Stimulated activated CD8-positive, alpha-beta memory T cell treated with anti-CD3 and anti-CD28 coated beads, Interleukin-4, amount 100 ng/mL, for 48 hours (primary cell): ENCODE data around the gene FGF9.

Source experiments
- DNase-seq: peaks from one replicate; pipeline ENCODE4 v3.0.0-alpha.2; 2020

Gene FGF9

DNA sequence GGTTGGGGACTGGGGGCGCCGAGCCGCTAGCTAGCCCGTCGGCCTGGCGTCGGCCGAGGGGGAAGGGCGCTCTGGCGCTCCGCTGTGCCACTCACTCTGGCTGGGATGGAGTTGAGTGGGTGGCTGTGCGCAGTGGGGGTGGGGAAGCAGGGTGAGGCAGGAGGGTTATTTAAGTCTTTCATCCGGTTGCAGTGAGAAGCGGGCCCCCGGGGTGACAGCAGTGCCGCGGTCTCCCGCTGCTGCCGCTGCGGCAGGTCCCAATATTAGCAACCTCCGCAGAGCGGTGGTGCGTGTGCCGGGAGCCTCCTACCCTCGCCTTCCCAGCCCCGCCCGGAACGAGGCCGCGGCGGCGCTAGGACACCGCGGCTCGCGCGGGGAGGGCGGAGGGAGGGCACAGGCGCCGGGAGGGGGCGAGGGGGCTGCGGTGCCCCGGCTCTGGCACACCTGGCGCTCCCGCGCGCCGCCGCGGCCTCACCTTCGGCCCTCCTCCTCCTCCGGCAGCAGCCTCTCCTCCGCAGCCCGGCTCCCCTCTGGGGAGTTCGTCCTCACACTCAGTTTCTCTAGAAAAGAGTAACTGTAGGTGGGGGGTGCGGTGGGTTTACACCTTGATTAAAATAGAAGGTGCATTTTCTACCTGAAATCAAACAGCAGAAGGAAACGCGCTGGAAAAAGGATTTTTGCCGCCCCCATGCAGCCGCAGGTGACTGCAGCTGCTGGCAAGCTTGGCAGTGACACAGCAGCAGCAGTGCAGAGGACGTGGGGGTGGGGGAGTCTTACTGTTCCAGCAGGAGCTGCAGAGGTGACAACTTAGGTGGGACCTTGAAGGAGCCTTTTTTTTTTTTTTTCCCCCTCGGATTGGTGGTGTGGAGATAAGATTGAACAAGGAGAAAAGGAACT, 4.5 kb downstream of the FGF9 start:
- DNase-seq: peak; percentile 67

DNA sequence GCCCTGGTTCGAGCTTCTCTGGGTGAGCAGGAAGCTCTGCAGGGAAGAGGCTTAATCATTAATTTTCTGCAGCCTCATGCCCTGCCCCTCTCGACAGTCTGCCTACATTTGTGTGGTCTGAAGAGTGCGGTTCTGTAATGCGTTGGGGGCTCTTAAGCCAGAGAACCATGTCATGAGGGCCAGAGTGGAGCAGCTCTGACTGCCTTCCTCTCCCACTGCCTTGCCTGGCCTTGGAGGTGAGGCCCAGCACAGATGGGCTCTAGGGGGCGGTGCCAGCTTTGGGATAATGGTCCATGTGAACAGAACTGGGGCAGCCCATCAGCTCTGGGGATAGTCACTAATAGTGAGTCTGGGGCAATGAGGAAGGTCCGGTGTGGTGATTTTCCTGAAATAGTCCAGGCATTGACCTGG, 5.7 kb downstream of the FGF9 start:
- DNase-seq: peak; percentile 47

DNA sequence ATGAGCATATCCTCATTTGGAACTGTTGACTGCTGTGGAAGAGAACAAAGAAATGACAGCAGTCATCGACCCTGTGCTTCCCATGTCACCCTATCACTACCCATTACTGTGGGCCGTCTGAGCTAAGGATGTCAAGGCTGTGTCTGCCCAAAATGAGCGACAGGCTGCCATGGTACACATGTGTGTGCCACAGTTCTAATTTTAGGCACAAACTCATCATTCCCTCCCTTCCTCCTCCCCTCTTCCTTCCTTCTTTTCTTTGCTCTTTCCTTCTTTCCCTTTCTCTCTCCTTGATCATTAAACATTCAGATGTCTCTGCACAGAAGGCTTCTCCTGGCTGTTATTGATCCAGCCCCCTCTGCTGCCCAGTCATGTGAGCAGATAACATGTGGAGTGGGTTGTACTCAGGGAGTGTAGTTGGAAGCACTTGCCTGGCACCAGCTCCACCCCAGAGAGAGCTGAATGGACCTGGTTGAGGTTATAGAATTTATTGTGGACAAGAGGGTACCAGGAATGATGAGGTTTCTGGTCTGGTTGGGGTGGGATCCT, 6.3 kb downstream of the FGF9 start:
- no peak for DNase-seq

DNA sequence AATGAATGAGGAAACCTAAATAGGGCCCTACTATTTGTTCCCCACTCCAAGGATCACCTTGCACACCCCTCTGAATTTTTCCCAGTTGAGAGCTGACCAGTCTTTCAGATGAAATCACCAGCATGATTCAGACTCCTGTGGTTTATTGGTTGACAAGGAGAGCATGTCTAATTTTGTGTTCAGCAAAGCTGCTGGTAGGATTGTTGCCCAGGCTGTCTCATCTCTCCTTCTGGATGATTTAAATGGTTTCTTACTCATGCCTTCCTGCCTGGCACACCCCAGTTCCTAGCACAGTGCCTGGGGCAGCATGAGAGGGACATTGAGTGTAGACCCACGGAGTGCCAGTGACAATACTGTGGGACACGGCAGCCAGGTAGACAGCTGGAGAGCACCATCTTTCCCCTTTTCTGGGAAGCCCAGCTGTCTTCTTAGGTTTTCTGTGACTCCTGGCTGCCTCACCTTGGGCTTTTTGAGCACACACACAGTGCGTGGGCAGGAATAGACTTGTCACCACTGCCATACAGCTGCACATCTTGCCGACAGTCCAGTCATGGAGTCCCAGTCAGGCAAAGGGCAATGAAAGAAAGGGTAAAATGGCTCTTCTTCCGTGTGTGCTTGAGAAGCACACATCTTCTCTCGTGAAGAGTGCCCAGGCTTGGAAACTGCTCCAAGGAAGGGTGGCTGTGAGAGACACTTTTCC, 12.3 kb downstream of the FGF9 start:
- DNase-seq: no peak

DNA sequence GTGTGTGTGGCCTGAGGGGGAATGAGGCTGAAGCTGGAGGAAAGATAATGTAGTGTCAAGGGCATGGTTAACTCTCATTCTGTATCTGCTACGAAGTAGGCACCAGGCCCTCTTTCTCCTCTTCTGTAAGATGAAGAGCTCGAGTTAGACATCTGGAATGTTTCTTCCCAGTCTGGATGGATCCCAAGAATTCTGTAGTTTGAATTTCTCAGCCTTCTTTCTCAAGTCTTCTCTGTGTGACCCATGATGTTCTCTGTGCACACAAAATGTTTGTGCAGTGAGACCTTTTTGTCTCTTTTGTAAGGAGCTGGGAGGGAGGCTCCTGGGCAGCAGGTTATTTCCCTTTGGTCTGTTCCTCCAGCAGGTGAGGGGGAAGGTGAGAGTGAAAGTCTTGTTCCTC, 13.7 kb downstream of the FGF9 start:
- no peak for DNase-seq

DNA sequence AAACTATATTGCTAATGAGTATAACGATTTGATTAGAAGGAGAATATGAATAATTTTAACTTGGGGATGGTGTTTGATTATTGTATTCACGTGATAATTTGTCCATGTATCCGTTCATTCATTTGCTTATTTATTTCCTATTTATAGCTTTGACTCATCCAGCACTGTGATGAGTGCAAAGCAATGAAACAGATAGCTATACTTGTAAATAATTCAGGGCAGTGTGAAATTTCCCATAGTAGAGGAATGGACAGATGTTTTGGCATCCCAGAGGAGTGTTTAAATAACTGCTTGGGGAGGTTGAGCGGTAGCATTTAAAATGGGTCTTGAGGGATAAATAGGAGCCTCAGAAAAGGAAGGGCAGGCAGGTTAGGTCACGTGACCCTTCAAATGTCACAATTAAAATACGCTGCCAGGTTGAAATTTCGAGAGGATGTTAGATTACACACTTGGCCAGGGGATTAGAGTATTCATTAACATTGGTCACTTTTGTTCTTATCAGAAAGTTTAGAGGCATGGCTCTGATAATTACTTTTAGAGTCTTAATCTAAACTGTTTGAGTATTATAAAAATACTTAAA, 14.7 kb downstream of the FGF9 start:
- no peak for DNase-seq

DNA sequence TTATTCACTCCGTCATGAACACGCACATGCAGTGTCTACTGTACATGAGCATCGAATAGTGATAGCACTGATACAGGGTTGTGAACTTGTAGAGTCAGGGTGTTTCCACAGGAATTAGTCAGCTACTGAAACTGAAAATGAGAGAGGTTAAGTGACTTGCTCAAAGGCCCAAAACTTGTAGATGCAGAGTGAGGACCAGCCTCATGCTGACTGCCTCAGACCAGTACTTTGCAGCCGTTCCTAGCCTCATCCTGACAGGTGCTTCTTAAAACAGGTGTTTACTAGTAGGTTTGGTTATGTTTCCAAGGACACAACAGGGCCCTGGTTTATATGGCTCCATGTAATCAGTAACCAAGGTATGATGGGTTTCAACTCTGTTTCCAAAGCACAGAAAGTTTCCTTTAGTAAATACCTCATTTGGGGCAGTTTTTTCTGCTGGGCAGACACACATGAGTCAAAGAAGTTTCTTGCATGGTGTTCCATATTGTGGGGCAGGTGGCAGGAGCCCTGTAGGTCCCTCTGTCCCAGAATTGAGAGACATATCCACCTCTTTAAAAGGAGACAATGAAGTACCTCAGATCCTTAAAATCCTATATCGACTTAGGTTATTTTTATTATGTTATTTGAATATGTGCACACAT, 16.0 kb downstream of the FGF9 start:
- DNase-seq: no peak

DNA sequence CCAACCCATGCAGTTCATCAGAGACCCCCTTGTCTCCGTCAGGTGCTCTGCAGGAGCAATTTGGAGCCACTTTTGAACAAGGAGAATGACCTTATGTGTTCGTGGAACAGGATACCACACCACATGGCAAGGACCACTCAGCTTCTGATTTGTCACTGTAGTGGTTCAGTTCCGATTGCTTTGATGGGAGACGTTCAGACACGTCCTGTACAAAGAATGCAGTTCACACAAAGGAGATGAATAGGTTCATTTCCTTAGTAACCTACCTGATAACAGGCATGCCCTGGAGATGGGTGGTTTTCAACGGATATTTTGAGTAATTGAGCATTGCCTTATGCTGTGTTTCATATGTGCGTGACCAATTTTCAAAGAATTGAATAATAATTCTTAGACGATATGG, 17.2 kb downstream of the FGF9 start:
- DNase-seq: no peak

DNA sequence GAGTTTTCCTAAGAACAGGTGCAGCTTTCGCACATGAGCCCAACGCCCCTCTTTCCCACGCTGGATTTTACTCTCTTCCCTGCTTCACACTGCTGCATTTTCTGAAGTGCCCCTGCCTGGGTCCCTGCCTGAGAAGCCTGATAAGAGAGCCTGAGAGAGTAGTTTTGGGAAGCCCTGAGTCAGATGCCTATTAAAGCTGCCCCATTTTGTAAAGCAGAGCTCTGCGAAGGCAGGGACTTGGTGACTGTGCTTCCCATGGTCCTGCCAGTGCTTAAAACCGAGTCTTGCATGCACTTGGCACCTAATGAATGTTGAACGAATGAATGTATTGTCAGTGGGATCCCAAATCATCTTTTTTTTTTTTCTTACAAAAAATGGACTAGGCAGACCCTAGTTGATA, 18.2 kb downstream of the FGF9 start:
- DNase-seq: no peak

DNA sequence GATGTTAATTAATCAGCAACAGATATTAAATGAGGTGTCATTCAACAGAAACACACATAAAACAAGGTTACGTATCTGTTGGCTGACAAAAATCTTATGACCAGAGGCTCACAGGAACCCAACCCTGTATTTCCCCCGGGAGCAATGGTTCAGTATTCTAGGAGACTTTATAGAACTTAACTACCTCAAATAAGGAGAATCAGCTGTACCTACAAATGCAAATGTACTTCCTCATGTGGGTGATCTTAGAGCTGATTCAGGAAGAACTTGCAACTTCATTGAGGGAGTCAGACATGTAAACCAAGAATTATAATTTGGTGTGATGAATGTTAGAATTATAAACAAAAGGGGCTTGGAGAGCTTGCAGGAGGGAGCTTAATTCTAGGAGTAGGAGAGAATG, 20.1 kb downstream of the FGF9 start:
- no peak for DNase-seq

DNA sequence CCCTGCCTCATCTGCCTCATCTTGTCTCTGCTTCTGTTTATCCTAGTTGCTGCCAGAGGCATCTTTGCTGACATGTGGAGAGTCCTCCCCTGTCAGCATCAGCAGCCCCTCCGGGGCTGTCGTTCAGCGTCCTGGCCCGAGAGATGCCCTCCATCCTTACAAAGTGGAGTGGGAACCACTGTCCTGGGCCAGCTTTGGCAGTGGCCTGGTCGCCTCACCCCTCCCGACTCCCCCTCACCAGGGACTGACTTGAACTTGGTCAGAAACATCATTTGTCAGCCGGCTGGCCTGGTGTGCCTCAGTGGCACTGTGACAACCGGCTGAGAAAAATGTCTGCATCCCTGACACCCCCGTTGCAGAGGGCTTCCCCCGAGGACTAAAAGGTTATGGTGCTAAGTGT, 20.6 kb downstream of the FGF9 start:
- no peak for DNase-seq

DNA sequence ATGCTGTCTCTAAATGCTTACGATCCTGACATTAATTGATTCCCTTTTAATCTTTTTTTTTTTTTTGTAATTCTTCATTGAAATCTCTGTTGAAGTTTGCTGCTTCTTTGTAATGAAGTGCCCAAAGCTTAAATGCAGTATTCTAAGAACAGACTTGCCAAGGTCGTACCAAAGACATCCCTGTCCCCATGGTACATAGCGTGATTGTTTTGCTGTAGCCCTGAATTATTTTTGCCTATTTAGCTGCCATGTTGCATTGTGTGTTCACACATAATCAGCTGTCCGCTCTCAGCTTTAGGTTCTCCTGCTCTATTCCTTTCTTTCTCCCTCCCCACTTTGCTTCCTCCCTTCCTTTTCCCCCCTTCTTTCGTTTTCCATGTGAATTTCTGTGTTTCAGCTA, 21.1 kb downstream of the FGF9 start:
- DNase-seq: no peak

DNA sequence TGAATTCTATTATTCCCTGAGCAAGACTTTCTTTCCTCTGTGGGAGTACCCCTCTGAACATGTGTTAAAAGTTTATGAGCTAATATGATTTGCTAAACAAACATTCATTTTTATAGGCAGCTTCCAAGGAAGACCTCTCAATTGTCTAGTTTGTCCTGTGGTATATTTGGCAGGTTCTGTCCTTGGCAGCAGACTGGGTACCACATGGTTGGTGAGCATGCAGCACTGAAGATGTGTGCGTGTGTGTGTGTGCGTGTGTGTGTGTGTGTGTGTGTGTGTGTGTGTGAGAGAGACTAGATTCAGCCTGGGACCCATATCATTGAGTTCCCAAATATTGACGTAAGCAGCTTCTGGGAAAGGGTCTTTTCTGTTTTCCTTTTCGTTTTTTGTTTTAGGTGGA, 24.0 kb downstream of the FGF9 start:
- DNase-seq: no peak

DNA sequence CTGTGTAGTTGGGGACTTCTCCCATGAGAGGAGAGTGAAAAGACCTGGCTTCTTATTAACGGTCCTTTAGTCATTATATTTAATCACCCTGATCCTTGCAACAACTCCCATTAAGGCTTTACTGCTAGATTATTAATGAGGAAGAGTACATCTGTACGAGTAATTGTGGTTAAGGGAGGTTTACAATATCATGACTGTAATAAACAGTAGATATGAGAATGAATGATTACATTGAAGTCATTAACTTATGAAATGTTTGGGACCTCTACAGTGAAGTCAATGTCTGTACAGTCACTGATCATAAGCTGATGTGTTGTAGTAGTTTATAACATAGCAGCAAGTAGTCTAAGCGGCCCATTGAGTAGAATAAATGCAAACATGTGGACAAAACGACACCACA, 24.7 kb downstream of the FGF9 start:
- no peak for DNase-seq

DNA sequence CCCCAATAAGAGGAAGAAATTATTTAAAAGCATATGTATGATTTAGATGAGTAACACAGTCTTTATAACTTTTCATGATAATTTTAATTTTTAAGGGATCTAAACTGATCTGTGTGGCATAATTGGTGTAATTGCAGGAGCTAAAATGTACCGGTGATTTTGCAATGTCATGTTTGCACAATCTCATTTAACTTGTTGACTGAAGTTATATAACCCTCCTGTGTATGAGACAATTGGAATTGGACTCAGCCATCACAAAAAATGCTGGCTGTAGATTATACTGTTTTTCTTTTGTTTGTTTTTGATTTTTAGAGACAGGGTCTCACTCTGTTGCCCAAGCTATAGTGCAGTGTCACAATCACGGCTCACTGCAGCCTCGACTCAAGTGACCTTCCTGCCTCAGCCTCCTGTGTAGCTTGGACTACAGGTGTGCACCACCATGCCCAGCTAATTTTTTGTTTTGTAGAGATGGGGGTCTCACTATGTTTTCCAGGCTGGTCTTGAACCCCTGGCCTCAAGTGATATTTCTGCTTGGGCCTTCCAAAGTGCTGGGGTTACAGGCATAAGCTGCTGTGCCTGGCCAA, 26.1 kb downstream of the FGF9 start:
- no peak for DNase-seq

DNA sequence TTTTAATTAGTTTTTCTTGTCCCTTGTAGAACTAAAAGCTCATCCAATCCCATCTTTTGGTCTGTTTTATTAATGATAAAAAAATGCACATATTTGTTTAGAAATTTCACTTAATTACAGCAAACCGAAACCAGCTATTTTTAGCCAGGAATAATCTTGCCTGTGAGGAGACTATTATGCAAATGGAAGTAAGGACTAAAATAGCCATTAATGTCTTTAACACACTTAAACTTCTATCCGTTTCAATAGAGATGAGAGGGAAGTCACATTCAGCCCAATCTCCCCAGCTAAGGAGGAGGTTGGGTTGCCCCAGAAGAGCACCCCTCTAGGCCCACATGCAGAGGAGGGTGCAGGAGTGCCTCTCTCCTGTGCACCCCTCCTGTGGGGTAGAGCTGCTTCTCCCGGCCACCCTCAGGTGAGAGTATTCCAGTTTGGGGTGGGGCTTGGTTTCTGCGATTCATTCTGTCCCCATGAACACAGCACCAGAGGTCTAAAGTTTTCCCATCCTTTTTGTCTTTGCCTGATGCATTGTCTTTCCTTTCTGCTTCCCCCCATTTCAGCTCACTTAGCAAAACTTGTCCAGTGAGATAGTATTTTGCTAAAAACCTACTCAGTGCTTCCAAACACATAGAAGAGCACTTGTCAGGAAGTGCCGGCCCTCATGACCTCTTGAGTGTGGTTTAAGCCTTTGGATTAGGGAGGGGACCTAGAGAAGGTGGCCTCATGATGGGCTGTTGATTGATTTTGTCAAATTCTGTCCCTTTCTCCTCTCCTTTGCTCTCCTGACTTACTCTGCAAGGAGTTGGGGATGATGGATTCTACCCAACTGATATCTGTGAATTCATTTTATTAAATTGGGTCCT, 28.2 kb downstream of the FGF9 start:
- DNase-seq: no peak

DNA sequence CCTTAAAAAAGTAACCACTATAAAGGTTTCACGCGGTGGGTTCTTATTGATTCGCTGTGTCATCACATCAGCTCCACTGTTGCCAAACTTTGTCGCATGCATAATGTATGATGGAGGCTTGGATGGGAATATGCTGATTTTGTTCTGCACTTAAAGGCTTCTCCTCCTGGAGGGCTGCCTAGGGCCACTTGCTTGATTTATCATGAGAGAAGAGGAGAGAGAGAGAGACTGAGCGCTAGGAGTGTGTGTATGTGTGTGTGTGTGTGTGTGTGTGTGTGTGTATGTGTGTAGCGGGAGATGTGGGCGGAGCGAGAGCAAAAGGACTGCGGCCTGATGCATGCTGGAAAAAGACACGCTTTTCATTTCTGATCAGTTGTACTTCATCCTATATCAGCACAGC, 30.6 kb downstream of the FGF9 start:
- no peak for DNase-seq

DNA sequence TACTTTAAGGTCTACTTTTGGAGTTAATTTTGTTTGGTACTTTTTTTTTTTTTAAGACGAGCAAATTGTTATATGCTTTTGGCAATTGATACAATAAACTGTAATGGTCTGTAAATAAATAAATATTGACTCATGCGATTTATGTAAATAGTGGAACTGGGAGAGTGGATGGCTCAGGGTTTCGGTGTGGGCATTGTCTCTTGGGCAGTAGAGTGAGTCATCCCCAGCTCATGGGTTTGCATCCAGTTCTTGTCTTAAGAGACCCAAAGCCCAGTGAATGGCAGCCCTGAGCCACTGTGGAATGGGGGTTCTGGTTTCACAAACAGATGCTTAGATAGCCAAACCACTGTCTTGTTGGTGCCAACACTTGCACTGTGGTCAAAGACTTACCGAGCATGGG, 33.0 kb downstream of the FGF9 start:
- DNase-seq: no peak

DNA sequence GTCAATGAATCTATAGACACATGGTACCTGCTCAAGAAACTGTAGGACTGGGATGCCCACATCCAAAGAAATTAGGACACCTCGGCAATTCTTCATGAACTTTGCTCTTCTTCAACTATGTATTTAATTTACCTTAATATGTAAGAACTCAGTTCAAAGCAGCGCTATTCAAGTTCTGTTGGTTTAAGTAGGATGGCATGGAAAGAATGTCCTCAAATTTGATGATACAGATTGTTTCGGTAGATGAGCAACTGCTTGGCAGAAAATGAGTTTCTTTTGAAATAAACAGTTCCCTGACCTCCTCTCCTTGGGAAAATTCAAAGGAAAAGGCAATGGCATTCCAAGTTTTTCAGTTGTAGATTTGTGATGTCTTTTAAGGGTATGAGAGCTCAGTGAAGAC, 36.7 kb downstream of the FGF9 start:
- DNase-seq: no peak

DNA sequence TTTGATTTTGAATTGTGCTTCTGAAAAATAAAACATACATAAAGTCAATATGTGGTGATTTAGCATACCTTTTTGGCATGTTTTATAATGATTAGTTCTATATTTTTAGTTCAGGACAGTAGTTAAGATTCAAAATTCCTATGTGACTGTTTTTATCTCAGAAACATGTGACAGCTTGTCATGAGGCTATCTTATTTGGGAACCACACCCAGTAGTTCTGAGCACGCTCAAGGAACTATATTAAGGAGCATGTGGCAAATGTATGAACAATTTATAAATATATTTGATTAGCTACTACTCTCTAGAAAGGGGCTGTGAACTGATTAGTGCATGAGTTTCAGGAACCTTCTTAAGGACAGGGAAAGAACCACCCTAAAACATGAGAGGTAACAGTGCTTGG, 38.8 kb downstream of the FGF9 start:
- no peak for DNase-seq

DNA sequence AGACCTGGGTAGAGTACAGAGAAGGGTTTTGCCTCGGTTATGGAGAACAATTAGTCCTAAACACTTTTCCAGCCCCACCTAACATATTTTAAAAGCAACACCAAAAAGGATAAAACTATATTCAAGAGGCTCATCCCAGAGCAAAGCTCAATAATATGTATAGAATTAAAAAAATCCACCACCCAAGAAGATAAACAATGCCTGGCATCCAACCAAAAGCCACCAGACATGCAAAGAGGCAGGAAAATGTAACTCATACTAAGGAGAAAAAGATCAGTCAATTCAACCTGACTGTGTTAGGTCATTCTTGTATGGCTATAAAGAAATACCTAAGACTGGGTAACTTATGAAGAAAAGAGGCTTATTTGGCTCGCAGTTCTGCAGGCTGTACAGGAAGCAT, 39.3 kb downstream of the FGF9 start:
- no peak for DNase-seq

DNA sequence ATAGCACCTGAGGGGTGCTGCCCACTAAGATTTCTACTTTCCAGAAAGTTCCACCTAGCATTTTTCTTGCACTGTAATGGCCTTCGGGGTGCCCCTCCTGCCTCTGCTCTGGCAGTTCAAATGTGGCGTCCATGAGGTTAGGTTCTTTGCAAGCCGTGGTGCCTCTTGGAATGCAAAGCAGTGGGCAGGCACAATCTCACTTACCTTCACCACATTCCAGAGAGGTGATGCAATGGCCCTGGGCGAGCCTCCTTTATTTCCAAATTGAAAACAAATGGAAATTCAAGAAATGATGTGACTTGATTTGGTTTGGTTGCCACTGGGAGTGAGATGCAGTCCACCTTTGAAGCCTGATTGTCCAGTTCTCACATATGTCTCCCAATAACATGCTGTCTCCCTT, 46.9 kb downstream of the FGF9 start:
- no peak for DNase-seq
